Activated CD8-positive, alpha-beta memory T cell treated with anti-CD3 and anti-CD28 coated beads, Interleukin-2, amount 50 U/mL, for 24 hours (primary cell): Measurements from ENCODE around the gene ZBTB20.

ENCODE experiments used
- DNase-seq: peaks from one replicate; pipeline ENCODE4 v3.0.0-alpha.2; 2020; ENCODE audit errors: extremely low read depth

The ZBTB20 gene

GRCh38 chr3:114572364-114573062 lies 574.6 kb downstream of the ZBTB20 start:
- DNase-seq = no peak

GRCh38 chr3:114571363-114571762 lies 575.7 kb downstream of the ZBTB20 start:
- DNase-seq = no peak

- DNase-seq = no peak
Measured at GRCh38 chr3:114569186-114569585, 577.9 kb downstream of the ZBTB20 start.

DNA sequence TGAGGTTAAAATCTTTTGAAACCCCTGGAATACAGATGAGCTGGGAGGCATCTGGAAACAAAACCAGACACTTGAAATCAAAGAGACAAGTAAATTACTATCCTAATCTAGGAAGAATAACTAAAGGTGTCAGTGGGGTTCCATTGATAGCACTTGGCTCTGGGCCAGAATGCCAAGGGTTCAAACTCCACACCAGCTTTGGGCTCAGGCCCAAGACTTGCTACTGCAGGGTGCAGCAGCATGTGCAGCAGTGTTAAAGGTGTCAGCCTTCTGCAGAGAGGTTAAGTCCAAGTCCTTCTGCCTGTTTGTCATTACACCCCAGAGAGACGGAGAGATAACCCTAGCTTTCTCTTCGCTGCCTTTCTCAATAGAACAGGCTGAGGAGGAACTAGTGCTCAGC lies 579.3 kb downstream of the ZBTB20 start:
- DNase-seq = no peak

- no peak for DNase-seq
Measured at GRCh38 chr3:114566767-114567166, 580.3 kb downstream of the ZBTB20 start.

DNA sequence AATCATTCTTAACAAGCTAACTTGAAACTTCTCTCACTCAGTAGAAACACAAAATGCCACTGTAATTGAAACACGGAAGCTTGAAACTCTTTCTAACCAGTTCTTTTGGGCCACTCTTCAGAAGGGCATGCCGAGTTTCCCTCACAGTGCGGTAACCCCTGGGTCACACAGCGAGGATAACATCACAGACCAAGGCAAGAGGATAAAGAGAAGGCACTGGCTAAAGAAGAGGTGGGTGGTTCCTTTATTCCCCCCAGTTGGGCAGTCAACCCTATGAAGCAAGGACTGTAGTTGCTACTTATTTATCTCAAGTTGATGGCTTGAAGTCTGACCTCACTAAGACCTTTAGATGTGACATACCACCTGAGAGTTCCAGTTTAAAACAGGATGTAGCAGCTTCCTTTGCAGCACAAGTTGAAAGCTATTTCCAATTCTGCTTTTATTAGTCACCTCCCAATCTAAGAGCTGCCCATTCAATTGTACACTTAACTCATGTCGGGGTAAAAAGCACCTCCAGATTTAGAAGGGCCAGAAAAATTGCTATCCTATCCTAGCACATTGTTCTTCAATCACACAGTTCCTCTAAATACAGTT lies 580.8 kb downstream of the ZBTB20 start:
- DNase-seq = no peak

DNA sequence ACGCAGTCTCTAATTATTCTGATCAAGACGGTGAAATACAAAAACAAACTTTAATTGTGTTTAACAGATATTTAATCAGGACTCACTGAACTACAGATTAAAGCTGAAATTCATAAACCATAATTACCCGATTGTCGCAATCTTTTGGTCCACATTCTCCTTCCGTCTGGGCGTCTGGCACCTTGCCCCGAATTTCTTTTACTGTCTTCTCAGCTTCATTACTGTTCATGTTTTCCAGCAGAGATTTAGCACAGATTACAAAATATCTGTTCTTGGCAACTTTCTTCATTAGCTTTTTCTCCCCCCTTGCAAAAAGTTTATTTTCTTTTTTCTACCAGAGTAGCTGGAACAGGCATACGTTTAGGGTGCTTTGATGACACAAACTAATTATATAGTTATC lies 581.9 kb downstream of the ZBTB20 start:
- DNase-seq = no peak

- no peak for DNase-seq
Measured at GRCh38 chr3:114563720-114564119, 583.4 kb downstream of the ZBTB20 start.

DNA sequence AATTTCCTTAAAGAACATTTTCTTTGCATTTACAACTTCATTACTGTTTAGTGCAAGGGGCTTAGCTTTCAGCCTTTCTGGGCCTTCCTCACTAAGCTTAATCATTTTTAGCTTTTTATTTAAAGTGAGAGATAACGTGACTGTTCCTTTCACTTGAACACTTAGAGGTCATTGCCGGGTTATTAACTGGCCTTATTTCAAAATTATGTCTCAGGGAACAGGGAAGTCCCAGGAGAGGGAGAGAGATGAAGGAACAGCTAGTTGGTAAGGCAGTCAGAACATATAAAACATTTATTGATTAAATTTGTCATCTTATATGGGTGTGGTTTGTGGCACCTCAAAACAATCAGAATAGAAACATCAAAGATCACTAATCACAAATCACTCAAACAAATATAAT lies 584.5 kb downstream of the ZBTB20 start:
- DNase-seq = no peak

GRCh38 chr3:114558271-114558670 lies 588.8 kb downstream of the ZBTB20 start:
- no peak for DNase-seq

GRCh38 chr3:114557791-114558190 lies 589.3 kb downstream of the ZBTB20 start:
- DNase-seq = no peak

GRCh38 chr3:114556657-114557213 lies 590.4 kb downstream of the ZBTB20 start:
- DNase-seq = no peak

- DNase-seq = no peak
Measured at GRCh38 chr3:114554731-114555130, 592.4 kb downstream of the ZBTB20 start.

- DNase-seq = no peak
Measured at GRCh38 chr3:114553949-114554593, 593.0 kb downstream of the ZBTB20 start.

- DNase-seq = no peak
Measured at GRCh38 chr3:114552527-114552812, 594.6 kb downstream of the ZBTB20 start.

DNA sequence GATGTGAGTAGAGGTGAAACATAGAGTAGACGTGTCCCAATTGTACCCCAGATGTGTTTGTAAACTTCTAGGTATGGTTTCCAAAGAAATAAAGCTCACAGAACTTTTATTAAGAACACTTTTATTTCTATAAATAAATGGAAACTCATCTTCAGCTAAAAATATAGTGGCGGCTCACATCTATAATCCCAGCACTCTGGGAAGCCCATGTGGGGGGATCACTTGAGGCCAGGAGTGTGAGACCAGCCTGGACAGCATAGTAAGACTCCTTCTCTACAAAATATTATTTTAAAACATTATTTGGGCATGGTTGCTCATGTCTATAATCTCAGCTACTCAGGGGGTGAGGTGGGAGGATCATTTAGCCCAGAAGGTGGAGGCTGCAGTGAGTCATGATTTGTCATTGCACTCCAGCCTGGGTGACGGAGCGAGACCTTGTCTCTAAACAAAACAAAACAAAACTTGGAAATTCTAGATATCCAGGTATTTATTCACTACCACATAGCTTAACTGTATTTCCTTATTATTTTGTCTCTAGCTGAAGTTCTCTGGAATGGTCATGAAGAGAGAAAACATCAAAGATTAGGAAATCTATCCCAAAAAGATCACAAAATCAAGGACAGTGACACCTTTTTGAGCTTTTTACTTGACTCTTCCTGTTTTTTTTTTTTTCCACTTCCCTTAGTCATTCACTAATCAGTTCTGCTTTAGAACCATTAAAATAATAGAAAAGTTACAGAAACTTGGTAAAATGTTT lies 595.1 kb downstream of the ZBTB20 start:
- DNase-seq = no peak

GRCh38 chr3:114550165-114550564 lies 596.9 kb downstream of the ZBTB20 start:
- no peak for DNase-seq

DNA sequence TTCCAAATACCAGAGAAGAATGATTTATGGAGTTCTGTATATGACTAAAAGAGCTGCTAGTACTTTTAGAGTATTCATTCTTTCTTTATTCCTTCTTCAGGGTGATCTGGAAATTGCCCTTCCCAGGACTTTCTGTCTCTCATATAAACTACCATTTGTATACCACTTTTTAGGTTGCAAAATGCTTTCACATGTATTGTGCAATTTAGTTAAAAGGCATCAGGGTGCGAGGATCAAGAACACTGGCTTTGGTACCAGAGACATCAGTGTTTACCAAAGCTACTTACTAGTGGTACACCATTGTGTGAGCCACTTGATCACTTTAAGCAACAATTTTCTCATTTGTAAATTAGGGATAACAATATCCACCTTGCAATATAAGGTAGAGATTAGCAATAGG lies 601.9 kb downstream of the ZBTB20 start:
- no peak for DNase-seq

GRCh38 chr3:114542359-114542758 lies 604.7 kb downstream of the ZBTB20 start:
- DNase-seq = no peak

GRCh38 chr3:114539525-114539924 lies 607.6 kb downstream of the ZBTB20 start:
- DNase-seq = no peak

DNA sequence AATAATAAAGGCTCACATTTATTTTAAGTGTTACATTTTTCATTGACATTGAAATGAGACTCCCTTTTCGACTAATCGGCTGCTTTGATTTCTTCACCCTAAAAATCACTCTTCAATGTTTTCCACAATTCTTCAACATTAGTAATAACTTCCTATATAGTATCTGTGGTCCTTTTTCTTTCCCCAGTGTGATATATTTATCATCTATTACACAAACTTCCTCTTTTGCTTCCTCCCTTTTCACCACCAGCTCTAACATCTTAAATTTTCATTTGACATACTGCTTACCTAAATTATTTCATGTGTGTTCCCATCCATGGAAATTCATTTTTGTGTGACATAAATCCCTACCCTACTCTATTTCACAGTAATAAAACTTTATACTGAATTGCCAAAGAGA lies 608.9 kb downstream of the ZBTB20 start:
- no peak for DNase-seq

- no peak for DNase-seq
Measured at GRCh38 chr3:114528517-114528916, 618.6 kb downstream of the ZBTB20 start.
